ENCODE measurements around the gene MAML2.
A peak's percentile ranks its signal among the peaks of the same experiment; 100 is the strongest.

Gene MAML2

DNA sequence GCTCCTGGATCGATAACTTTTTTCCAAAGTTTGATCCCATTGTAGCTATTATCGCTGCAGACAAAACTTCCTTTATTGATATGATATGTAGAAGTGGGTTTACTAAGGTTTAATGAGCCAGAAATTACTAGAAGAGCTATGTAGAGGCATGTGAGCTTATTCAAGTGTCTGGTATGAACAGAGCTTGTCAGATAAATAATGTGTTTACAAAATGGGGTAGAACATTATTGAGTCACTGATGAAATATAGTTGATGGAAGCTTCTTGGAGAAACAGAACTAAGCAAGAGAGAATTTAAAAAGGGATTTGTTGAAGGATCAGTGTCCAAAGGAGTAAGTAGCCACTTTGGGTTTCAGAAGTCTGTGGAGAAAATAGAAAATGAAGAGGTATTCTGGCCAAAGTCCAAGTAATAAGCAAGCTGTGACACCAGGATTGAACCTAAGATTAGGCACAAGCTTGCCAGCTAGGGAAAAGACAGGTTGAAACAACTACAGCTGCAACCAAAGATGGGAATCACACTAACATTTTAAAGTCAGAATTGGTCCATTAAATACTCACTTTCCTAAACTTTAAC, 104.3 kb downstream of the MAML2 start:
- DNase-seq (ENCODE audit: low read depth) = no peak

- DNase-seq (ENCODE audit: low read depth) = no peak
Observed at GRCh38 chr11:96237766-96238266, 105.2 kb downstream of the MAML2 start.

- no peak for DNase-seq (ENCODE audit: low read depth)
Observed at GRCh38 chr11:96235751-96236150, 107.2 kb downstream of the MAML2 start.

- DNase-seq (ENCODE audit: low read depth) = no peak
Observed at GRCh38 chr11:96234866-96235441, 108.0 kb downstream of the MAML2 start.

- no peak for DNase-seq (ENCODE audit: low read depth)
Observed at GRCh38 chr11:96232132-96232531, 110.9 kb downstream of the MAML2 start.

- no peak for DNase-seq (ENCODE audit: low read depth)
Observed at GRCh38 chr11:96230686-96231085, 112.3 kb downstream of the MAML2 start.

GRCh38 chr11:96229354-96229977, 113.5 kb downstream of the MAML2 start:
- no peak for DNase-seq (ENCODE audit: low read depth)

GRCh38 chr11:96228910-96229309, 114.1 kb downstream of the MAML2 start:
- DNase-seq (ENCODE audit: low read depth) = no peak

GRCh38 chr11:96228473-96228891, 114.5 kb downstream of the MAML2 start:
- DNase-seq (ENCODE audit: low read depth) = peak; percentile 99

DNA sequence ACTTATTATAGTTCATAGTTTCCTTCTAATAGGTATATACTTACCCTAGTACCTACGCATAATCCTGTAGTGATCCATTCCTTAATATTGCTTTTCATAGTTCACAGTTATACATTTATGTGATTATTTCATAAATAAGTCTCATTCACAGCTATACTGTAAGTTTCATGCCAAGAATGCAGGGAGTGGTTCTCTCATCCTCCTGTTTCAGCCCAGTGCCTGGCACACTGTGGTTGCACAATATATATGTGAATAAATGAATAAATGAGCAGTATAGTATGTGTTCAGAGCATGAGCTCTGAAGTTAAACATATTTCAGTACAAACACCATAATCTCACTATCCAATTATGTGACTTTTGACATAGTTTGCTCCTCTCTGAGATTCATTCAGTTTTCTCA, 115.8 kb downstream of the MAML2 start:
- DNase-seq (ENCODE audit: low read depth) = no peak

DNA sequence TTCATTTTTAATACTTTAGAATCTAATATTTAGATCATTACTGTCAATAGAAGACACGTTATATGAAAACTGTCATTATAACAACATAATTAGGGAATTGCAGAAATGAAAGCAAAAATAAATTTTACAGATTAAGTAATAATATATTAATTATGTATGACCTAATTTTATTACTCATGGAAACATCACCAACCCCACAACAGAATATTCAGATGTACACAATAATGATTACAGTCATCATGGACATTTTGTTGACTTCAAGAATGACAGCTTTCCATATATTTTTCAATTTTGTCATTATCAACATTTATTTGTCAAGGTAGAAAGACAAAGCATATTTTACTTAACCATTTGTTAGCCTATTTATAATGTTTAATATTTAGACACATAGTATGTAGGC, 119.9 kb downstream of the MAML2 start:
- no peak for DNase-seq (ENCODE audit: low read depth)

- DNase-seq (ENCODE audit: low read depth) = no peak
Observed at GRCh38 chr11:96222102-96222501, 120.9 kb downstream of the MAML2 start.

GRCh38 chr11:96221244-96222070, 121.5 kb downstream of the MAML2 start:
- no peak for DNase-seq (ENCODE audit: low read depth)

GRCh38 chr11:96219981-96220623, 122.9 kb downstream of the MAML2 start:
- DNase-seq (ENCODE audit: low read depth) = no peak

DNA sequence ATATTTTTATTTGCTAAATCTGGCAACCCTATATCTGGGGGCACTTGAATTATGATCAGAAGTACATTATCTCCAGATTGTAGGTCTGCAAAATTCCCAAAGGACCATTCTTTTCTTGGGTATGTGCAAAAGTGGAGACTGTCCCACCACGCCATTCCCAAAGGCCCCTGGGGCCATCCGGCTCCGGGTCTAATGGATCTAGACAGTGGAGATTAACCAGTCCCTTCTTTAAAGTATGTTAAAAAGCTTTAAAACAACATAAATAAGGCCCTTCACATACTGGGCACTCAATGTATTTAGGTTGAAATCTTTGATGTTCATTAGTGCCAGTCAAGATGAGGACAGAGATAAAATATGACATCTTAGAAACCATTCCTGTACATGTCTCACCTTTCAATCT, 124.1 kb downstream of the MAML2 start:
- no peak for DNase-seq (ENCODE audit: low read depth)

DNA sequence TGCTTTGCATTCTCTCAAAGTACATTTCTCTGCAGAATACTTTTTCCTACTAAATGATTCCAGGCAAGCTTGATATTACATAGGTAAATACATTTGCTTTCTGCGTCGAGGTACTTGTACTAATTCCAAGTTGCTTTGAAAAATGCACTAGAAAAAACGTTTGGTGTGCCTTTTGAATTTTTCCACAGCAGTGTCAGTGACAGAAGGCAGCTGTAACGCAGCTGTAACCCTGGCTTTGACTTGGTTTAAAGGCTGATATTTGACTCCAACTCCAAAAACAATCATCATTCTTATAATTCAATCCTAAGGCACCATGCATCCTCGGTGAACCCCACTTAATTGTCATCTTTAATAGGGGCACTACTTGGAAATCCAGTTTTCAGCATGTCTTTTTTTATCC, 125.0 kb downstream of the MAML2 start:
- DNase-seq (ENCODE audit: low read depth) = no peak

GRCh38 chr11:96217206-96217605, 125.8 kb downstream of the MAML2 start:
- DNase-seq (ENCODE audit: low read depth) = no peak

DNA sequence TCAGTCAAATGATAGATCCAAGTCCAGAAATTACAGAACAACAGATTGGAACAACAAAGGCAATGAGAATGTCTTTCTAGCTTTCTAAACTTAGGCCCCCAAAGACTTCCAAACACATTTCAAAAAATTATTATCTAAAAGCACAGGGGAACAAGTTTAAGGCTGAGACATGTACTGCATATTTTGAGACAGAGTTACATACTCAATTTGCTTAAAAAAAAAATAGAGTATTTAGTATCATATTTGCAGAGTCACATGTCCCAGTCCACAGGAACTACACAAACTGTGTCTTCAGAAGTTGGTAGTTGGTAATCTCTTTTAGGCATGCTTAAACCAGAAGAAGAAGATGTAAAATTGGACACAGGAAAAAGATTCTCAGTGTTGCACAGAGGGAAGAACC, 127.2 kb downstream of the MAML2 start:
- no peak for DNase-seq (ENCODE audit: low read depth)

DNA sequence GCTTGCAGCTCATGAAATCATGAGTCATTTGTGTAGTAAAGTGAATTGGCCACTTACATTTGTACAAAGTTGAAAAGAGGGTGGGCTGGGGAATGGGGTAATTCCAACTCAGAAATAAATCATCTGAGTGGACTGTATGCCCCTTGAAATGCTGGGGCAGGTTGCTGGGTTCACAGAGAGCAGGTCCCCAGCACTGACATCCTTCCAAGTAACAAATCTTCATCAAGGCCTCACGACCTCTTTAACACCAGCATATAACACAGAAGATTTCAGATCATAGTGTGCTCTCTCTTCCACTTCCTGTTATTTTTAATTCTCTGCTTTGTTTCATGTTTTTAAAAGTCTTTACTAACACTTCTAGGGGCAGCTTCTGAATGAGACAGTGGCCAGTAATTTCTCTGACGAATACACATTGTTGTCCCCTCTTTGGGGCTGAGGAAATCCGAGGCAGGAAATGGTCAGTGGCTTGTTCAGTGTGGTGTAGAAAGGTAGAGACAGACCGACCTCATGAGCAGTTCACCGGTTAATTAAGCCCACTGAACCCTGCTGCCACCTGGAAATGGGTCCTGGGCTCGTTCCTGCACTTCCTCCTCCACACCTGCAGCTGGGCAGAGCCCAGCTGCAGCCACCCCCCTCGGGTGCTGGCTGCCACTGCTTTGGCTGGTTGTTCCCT, 127.7 kb downstream of the MAML2 start:
- DNase-seq (ENCODE audit: low read depth) = no peak

DNA sequence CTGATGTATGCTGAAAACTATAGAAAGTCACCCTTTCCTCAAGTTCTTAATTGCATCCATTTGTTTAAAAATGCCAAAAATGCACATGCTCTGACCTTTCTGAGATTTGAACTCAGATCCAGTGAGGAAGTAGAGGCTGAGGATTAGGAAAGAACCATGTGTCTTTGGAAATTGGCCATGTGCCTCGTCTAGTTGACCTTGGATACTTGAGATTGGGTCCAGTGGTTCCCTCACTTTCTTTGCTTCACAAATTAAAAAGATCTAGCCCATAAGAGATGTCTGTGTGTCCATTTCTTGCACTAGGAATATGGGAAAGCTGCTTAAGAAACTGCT, 128.3 kb downstream of the MAML2 start:
- no peak for DNase-seq (ENCODE audit: low read depth)

GRCh38 chr11:96213500-96213899, 129.5 kb downstream of the MAML2 start:
- peak; percentile 71 for DNase-seq (ENCODE audit: low read depth)

- DNase-seq (ENCODE audit: low read depth) = no peak
Observed at GRCh38 chr11:96211436-96211835, 131.6 kb downstream of the MAML2 start.

Data from HS-27A (cell line).